HG03064 (cell line): ENCODE results near the gene LITAFD.
"Not testable (repeated sequence)": the region's sequence is repeated elsewhere in the genome, so short reads cannot be mapped to it uniquely, and the experiment has no call there.

Experiments used
- ATAC-seq: cut with Tn5 transposase; IDR thresholded peaks from one replicate; pipeline ENCODE4 v1.9.1; 2021; ENCODE audit warnings: low read depth; ENCODE audit not compliant: unreplicated experiment

Gene LITAFD

DNA sequence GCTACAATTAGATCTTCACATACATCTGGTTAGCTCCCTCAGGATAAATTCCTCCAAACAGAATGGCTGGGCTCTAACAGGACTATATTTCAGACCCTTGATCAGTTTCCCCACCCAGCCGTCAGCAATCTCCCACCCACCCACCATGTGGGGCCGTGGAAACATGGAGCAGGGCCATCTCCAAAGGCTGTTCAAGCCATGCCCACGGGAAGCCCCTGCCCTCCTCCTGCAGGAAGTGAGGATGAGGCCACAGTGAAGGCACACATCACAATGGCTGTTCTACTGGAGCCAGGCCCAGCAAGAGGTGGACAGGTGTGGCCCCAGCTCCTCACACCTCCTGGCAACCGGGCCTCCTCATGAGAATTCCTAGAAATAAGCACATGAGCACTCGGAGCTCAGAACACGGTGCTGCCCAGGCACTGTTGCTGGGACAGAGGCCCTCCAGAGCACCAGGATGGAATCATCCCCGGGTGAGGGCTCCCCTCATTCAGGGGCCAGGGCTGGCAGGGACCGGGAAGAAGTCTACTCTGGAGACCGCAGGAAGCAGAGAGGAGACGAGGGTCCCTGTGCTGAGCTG is at the start of gene LITAFD:
Gene LITAFD, plus strand, starts transcription at position 311 of the 577 bp plus-strand sequence. CDS start 2,005 bp downstream, outside the sequence.
- ATAC-seq: no peak

DNA sequence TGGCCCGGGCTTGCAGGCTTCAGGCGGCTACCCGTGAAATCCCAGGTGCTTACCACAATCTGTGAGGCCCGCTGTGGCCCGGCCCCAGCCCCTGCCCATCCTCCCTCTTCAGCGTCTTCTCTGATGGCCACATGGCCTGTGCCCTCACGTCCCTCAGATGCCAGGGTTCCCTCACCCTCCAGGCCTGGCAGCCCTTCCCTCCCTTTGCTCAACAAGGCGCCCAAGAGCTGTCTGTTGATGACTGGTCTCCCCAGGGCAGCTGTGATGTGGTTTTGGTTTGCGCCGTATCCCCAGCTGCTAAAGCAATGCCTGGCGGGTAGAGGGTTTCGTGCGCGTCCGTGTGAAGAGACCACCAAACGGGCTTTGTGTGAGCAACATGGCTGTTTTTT is 49.4 kb upstream of the LITAFD start:
- no peak for ATAC-seq

GRCh38 chr16:8836797-8837196 is 45.4 kb upstream of the LITAFD start:
- ATAC-seq: not testable (repeated sequence)

DNA sequence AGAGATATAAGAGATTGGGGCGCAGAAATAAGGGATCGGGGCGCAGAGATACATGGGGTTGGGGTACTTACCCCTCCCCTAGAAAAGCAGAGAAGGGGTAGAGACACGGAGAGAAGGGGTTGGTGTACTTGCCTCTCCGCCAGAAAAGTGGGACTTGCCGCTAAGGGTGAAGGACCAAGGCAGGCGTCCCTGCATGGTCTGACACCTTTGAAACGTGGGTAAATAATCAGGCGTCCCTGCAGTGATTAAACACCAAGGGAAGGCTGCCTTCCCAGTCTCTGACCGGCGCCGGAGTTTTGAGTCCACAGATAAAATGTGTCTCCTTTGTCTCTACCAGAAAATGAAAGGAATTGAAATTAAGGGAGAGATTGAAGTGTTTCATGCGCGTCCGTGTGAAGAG is 44.6 kb upstream of the LITAFD start:
- not testable (repeated sequence) for ATAC-seq

DNA sequence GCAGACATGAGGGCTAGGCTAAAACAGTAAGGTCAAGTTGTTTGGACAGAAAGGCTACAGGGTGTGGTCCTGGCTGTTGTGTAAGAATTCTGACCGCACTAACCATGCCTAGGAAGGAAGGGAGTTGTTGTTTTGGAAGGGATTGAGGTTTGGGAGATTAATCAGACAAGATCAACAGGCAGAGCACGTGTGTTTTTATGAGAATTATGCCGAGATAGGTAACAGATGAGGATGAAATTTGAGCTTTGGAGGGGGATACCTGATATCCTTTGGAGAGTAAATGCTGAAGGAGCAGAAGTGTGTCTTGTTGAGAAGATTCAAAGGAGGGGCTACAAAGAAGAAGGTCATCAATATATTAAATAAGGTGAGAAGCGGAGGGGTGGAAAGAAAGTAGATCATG is 40.1 kb upstream of the LITAFD start:
- ATAC-seq: not testable (repeated sequence)

GRCh38 chr16:8843296-8843695 is 38.9 kb upstream of the LITAFD start:
- ATAC-seq: not testable (repeated sequence)

DNA sequence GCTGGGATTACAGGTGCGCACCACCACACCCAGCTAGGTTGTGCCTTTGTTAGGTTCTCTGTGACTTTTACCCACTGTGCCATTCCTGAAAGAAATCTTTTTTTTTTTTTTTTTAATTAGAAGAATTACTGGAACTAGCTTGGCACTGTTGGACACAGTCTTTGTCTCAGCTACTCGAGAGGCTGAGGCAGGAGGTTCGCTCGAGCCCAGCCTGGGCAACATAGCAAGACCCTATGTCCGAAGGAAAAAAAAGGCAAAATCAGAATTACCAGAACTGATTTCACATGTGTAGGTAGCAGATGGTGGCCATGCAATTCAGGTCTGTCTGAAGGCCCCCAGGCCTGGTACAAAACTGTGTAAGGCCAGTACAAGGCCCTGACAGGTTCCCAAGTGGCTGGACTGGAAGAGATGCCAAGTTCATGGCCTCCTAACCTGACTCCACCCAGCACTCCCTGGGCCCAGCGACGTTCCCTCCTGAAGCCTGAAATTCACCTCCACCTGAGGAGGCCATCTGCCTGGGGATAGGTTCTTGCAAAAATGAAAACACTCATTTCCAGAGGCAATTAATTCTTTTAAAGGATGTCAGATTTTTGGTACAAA is 36.4 kb upstream of the LITAFD start:
- no peak for ATAC-seq

DNA sequence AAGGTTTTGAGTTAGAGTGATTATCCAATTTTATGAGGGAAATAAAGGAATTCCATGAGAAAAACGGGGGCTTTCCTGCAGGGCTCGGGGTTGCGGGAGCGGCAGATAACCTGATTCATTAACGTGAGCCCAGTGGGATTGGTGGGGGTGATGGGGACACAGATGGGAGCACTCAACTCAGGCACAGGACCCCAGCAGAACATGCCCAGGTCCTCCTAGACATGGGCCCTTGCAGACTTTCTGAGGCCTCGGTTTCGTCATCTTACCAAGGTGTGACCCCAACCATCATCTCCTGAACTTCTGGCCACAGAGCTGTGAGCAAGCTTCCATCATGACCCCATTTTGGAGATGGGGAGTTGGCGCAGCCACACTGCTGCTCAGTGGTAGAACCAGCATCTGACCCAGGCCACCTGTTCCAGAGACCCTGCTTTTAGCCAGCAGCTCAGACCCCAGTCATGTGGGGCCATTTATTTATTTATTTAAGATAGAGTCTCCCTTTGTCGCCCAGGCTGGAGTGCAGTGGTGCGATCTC is 35.7 kb upstream of the LITAFD start:
- ATAC-seq: no peak

GRCh38 chr16:8847145-8847544 is 35.0 kb upstream of the LITAFD start:
- ATAC-seq: no peak

DNA sequence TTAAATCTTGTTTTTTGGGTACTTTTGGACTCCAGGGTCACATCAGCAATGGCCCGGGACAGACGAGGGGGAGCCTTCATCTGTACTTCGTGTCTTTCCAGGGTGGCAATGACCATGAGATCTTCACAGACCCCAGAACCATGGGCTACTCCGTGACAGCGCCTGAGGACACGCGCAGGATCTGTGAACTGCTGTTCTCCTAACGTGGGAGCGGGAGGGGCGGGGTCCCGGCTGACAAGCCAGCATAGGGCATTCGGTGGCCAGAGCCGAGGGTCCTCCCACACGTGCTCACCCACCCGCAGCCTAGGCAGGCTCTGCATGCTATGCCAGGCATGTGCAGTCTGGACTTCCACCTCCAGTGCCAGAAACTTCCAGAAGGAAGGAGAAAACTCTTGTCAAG is 34.5 kb upstream of the LITAFD start:
- ATAC-seq: no peak

DNA sequence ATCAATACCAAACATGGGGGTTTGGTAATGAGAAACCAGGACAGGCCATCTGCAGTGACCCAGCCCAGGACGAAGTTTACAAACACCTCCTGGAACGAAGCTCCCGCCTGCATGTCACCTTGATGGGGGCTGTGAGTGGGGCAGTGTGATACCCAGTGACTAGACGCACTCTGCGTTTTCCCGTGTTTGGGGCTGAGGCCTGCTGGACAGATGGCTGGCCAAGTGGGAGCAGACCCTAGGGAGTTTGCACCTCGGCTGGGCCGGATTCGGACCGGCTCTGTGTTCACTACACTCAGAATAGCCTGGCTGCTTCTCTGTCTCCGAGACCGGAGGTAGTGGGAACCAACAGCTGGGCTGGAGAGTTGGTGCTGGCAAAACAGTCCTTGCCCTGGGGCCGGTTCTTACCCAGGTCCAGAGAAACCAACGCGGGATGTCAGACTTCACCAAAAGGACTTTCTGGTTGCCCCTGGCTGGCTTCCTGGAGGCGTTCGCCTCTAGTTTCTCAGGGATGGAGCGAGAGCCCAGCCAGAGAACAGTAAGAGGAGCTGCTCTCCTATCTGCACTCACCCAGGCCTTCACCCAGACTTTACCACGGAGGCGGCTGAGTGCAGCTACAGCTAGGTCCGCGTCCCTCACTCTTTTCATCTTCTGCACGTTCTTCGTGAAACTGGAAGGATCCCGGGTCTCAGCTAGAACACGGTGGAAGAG is 33.8 kb upstream of the LITAFD start:
- no peak for ATAC-seq

- ATAC-seq: no peak
Observed at GRCh38 chr16:8848939-8849391, 33.2 kb upstream of the LITAFD start.

DNA sequence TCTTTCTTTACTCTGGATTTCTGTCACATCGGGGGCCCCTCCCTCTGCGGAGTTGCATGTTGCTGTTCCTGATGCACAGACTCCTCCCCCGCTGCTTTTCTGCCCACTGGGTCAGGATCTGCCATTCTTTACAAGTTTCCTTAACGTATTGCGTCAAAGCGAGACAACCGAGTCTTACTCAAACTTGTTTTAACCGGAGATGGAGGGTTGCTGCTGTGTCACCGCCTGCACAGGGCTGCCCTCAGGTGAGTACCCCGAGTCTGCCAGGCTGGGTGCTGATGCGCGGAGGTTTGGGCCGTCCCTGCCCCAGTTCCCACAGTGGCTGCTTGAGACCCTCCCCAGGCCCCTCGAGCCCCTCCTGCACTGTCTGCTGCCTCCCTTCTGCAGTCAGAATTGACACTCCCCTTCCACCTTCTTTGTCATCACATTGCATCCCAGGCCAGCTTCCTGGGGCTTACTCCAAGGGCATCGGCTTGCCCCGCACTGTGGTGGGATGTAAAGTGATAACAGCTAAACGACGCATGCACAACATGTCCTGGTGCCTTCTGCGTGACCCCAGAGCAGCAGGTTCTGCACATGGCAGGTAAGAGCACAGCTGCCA is 32.6 kb upstream of the LITAFD start:
- ATAC-seq: no peak

- no peak for ATAC-seq
Observed at GRCh38 chr16:8850279-8850885, 31.8 kb upstream of the LITAFD start.

DNA sequence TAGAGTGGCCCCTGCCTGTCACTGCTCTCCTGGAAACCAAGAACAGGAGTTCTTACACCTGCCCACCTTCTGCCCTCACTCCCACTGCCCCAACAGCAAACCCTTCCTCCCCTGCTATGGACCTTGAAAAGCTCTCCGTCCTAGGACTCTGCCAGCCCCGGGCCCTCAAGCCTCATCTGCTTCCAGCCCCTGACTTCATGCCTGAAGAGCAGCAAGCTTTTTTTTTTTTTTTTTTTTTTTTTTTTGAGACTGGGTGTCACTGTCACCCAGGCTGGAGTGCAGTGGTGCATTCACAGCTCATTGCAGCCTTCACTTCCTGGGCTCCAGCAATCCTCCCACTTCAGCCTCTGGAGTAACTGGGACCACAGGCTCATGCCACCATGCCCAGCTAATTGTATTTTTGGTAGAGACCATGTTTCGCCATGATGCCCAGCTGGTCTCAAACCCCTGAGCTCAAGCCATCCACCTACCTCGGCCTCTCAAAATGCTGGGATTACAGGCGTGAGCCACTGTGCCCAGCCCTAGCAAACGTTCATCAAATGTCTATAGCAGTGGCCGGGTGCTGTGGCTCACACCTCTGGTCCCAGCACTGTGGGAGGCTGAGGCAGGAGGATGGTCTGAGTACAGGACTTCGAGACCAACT is 30.3 kb upstream of the LITAFD start:
- ATAC-seq: no peak

GRCh38 chr16:8852534-8852933 is 29.6 kb upstream of the LITAFD start:
- ATAC-seq: no peak

GRCh38 chr16:8853150-8853549 is 29.0 kb upstream of the LITAFD start:
- no peak for ATAC-seq

- ATAC-seq: no peak
Observed at GRCh38 chr16:8853611-8854010, 28.5 kb upstream of the LITAFD start.

- ATAC-seq: no peak
Observed at GRCh38 chr16:8854298-8854948, 27.7 kb upstream of the LITAFD start.
